SJSA1 (cell line): ENCODE data around the gene SLX4IP. TPM values are rescaled to one million over a fixed set of nuclear protein-coding genes. Genes with fewer than 3 reads are reported as not detected.
"Not testable (repeated sequence)": the region's sequence is repeated elsewhere in the genome, so short reads cannot be mapped to it uniquely, and the experiment has no call there.

Experiments
- DNase-seq, 2 experiments: peaks; one replicate each; pipeline ENCODE4 v3.0.0-alpha.2; 2015 to 2020; ENCODE audit warnings: low spot score in 2 of 2, low read depth in 1 of 2
- H3K27ac ChIP-seq: fragments of 250-450 bp; sonication (Bioruptor Pico); 2 replicates; pipeline ENCODE4 v1.5.1; 2020; ENCODE audit warnings: mild to moderate bottlenecking, moderate library complexity
- H3K27me3 ChIP-seq: fragments of 250-450 bp; sonication (Bioruptor Pico); replicated peaks from 2 replicates; pipeline ENCODE4 v1.5.1; 2020; ENCODE audit warnings: mild to moderate bottlenecking, moderate library complexity
- H3K36me3 ChIP-seq: fragments of 250-450 bp; sonication (Bioruptor Pico); 2 replicates; pipeline ENCODE4 v1.5.1; 2020; ENCODE audit warnings: mild to moderate bottlenecking
- H3K4me1 ChIP-seq: fragments of 250-450 bp; sonication (Bioruptor Pico); replicated peaks from 2 replicates; pipeline ENCODE4 v1.6.1; 2021; ENCODE audit warnings: mild to moderate bottlenecking
- H3K4me3 ChIP-seq: fragments of 250-450 bp; sonication (Bioruptor Pico); 2 replicates; pipeline ENCODE4 v1.5.1; 2020; ENCODE audit warnings: mild to moderate bottlenecking
- H3K9me3 ChIP-seq: fragments of 250-450 bp; sonication (Bioruptor Pico); replicated peaks from 2 replicates; pipeline ENCODE4 v1.5.1; 2020; ENCODE audit warnings: mild to moderate bottlenecking
- total RNA-seq: library from RNA; depleted of rRNA; stranded (reverse); fragments of >200 nt; shearing (Covaris generic); gene quantifications from 2 replicates; pipeline ENCODE4 v1.2.3, GENCODE V29; 2014

Gene SLX4IP
- total RNA-seq, 1 experiment from 2014 or later: 5.9 TPM

DNA sequence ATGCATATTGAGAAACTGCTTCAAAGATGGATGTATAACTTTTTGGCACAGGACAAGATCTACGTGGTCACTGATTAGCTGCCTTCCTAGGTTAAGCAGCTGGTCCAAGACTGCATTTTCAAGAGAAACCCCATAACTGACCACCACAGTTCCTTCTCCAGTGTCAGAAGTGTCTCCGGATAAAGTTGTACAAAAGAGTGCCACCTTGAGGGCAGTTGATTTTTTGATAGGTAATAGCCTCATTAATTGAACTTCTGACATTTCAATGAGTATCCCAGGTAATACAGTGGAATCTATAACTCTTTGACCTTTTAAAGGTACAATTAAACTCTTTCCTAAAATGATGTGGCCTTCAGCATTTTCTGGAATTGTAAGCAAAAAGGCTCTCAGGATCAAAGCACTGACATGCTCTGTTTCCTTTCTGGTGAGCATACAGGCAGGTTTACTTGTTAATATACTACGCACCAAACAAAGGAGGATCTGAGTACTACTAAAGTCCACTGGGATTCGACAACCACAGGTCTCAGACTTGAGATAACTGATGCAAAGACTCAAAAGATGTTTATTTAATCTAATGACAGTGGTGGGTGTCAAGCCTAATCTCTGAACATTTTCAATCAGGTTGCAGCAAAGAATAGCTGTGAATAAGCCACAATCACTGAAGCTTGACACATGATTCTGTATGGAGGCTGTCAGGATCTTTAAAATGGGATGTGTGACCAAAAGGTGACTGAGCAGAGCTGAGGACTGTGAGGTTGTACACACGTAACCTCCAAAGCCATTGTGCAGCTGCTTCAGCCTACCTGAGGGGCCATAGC, 22.3 kb upstream of the SLX4IP start:
- Histone ChIP-seq H3K36me3 (peaks cover 23% of the 10 kb centered on the region), H3K9me3 (no peaks in the 10 kb centered on the region), H3K27ac (no peak overlapping the region), H3K27me3 (no peaks in the 10 kb centered on the region), H3K4me1 (peaks cover 12% of the 10 kb centered on the region), H3K4me3 (no peak overlapping the region)
- DNase-seq: no peak

DNA sequence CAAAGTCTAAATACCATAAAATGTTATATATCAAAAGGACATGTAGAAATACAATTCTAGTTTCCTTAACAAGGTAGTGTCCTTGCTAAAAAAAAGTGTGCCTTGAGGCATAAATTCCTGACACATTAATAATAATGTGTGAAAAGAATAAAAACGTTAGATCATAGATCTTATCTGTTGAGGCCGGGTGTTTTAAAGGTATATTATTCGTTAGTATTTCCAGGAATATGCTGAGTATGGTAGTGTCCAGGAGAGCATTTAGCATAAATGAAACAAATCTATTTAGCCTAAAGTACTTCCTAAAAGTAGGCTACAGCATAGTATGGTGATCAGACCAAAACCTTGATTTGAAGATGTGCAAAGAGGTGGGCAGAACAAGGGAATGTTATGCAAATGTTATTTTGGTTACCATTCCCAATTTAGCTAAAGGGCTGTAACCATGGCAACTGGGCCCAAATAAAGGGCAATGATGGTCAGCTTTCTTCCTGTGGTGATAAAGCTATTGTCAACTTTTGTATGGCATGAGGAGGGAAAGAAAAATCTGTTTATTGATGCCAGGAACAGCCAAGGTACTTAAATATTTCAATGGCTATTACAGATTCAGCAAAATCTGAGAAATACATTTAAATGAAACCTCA, 20.0 kb upstream of the SLX4IP start:
- peak in 1 of 2 experiments; percentile 6 for DNase-seq
- H3K4me1 ChIP-seq: peaks cover 12% of the 10 kb centered on the region
- peaks cover 23% of the 10 kb centered on the region for H3K36me3 ChIP-seq
- H3K4me3 ChIP-seq: no peak overlapping the region
- H3K27me3 ChIP-seq: no peaks in the 10 kb centered on the region
- no peaks in the 10 kb centered on the region for H3K9me3 ChIP-seq
- no peak overlapping the region for H3K27ac ChIP-seq

DNA sequence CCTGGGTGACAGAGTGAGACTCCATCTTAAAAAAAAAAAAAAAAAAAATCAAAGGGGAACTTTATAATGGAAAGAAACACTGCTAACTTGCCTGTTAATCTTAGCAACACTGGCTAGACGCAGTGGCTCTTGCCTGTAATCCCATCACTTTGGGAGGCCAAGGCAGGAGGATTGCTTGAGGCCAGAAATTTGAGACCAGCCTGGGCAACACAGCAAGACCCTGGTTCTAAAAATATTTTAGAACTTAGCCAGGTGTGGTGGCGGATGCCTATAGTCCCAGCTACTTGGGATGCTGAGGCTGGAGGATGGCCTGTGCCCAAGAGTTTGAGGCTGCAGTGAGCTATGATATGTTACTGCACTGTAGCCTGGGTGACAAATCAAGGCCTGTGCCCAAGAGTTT, 17.9 kb upstream of the SLX4IP start:
- not testable (repeated sequence) for H3K4me3 ChIP-seq, DNase-seq, H3K27me3 ChIP-seq, H3K9me3 ChIP-seq, H3K27ac ChIP-seq
- H3K4me1 ChIP-seq: peaks cover 12% of the 10 kb centered on the region
- H3K36me3 ChIP-seq: peaks cover 23% of the 10 kb centered on the region

DNA sequence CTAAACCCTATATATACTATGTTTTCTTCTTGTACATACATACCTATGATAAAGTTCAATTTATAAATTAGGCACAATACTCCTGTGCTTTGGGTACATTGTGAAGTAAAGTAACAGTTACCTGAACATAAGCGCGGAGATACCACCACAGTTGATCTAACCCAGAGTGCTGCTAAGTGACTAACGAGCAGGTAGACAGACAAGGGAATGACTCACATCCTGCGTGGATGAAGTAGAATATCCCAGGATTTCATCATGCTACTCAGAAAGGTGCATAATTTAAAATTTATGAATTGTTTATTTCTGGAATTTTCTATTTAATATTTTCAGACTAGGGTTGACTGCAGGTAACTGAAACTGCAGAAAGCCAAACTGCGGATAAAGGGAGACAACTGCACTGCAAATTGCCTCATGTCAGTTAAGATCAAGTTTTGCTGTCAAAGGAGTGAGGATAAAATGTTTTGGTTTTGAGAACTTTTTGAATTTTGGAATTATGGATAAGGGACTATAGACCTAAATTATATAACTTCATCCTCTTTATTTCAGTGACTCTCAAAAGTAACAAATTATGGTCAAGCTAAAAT, 15.5 kb upstream of the SLX4IP start:
- peaks cover 12% of the 10 kb centered on the region for H3K4me1 ChIP-seq

DNA sequence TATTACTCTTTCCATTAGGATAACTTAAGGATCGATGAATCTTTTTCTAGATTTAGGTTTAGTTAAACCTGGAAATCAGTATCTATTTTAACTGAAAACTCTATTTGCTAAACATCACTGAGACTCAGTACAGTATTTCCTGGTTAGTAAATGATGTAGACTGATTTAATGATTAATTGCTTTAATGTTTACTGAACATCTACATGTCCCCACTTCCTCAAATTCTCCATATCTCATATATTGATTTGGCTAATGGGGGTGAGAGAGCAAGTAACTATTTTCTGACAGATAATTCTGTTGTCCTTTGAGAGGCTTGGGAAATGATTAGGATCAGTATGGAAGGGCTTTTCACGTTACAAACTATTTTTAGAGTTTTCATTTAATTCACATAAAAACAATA, 11.4 kb upstream of the SLX4IP start:
- DNase-seq: no peak
- H3K36me3 ChIP-seq: no peaks in the 10 kb centered on the region; the same call in none of the 2 replicates
- H3K27me3 ChIP-seq: no peaks in the 10 kb centered on the region
- H3K9me3 ChIP-seq: no peaks in the 10 kb centered on the region
- no peak overlapping the region for H3K4me3 ChIP-seq
- no peaks in the 10 kb centered on the region for H3K4me1 ChIP-seq
- no peak overlapping the region for H3K27ac ChIP-seq

More for the DNA sequence above, 15.5 kb upstream of the SLX4IP start:
- H3K27ac ChIP-seq: no peak overlapping the region
- H3K9me3 ChIP-seq: no peaks in the 10 kb centered on the region
- no peak for DNase-seq
- H3K4me3 ChIP-seq: no peak overlapping the region
- H3K27me3 ChIP-seq: no peaks in the 10 kb centered on the region
- peaks cover 9% of the 10 kb centered on the region for H3K36me3 ChIP-seq

DNA sequence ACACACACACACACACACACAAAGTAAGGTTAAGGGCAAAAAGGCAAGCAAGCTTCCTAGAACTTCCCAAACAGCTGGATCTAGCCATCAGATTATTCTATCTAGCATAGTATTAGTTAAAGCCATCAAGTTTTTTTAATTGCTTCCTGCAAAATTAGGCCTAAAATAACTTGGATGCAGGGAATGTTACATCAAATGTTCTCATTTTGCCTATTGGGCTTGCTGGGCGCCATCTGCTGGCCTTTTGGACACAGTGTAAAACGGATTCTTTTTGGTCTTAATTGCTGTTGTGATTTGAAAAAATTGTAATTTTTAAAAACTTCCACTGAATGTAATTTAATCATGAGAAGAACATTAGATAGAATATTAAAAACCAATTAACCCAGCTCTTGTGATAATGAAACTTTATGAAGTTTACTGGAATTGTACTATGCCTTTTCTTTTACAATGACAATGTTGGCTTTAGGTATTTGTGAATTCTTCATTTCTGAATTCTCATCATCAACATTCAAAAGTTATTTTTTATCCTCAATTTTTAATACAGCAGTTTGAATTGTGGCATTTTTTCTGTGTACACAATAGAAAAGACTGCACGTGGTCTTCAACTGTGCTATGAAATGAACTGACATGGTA, 7.9 kb upstream of the SLX4IP start:
- peak; percentile 44 to 55 for DNase-seq
- Histone ChIP-seq H3K27me3 (no peaks in the 10 kb centered on the region), H3K4me3 (no peak overlapping the region), H3K4me1 (peaks cover 17% of the 10 kb centered on the region), H3K9me3 (no peaks in the 10 kb centered on the region), H3K36me3 (no peaks in the 10 kb centered on the region; the same call in 1 of the 2 replicates), H3K27ac (no peak overlapping the region)

DNA sequence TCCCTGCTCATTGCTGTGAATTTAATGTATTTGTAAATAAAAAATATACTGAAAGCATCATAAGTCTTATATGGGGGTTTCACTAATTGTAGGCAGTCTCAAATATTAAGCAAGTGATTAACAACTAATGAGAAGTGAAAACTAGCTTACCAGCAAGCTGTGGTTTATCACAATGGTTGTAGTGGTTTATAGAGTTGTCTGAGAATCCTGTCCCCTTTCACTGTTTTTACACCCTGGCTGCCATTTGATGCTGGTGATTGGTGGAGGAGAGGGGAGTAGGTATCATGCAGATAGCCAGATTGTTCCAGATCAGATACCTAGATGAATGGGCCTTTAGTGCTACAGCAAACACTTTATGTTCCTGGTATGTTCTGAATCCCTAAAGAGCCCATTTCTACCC, 7.1 kb upstream of the SLX4IP start:
- H3K4me3 ChIP-seq: no peak overlapping the region
- peaks cover 18% of the 10 kb centered on the region for H3K4me1 ChIP-seq
- H3K27ac ChIP-seq: no peak overlapping the region
- H3K27me3 ChIP-seq: no peaks in the 10 kb centered on the region
- DNase-seq: no peak
- no peaks in the 10 kb centered on the region for H3K9me3 ChIP-seq
- H3K36me3 ChIP-seq: no peaks in the 10 kb centered on the region; the same call in 1 of the 2 replicates

DNA sequence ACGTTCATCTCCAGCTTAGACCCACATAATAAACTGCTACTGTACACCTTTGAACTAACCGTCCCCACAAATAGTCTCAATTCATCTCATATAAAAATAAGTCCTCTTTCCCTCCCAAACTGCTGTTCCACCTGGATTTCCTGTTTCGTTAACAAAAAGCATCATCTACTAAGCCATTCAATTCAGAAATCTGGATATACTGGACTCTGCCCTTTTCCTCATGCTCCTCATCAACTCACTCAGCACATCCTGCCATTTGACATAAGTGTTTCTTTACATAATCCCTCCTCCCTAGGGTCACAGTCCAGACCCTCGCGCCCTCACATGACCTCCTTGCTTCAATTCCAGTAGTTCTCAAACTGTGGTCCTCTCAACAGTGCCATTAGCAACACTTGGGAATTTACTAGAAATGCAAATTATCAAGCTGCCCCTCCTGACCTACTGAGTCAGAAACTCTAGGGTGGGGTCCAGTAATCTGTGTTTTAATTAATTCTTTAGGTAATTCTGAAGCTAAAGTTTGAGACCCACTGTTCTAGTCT, 5.6 kb upstream of the SLX4IP start:
- Histone ChIP-seq H3K27ac (peak overlapping the region; percentile 10; the same call in 1 of the 2 replicates), H3K4me1 (peaks cover 23% of the 10 kb centered on the region), H3K27me3 (no peaks in the 10 kb centered on the region), H3K36me3 (peaks cover 5% of the 10 kb centered on the region; the same call in 1 of the 2 replicates), H3K4me3 (no peak overlapping the region), H3K9me3 (no peaks in the 10 kb centered on the region)
- no peak for DNase-seq

DNA sequence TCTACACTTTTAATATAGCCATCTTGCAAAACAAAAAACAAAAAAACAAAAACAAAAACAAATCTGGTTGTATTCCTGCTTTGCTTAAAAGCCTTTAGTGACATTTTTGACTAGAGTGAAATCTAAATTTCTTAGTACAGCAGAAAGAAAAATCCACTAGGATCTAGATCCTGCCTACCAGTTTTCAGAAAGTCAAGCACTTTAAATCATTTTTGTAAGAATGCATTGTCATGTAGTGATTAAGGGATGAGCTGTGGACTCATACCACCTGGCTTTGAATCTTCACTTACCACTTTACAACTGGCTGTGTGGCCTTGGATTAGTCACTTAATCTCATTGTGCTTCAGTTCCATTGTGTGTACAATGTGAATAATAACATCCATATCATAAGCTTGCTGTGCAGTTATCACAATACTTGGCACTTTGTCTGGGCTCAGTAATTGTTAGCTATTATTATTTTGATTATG, 5.1 kb upstream of the SLX4IP start:
- Histone ChIP-seq H3K4me1 (peaks cover 23% of the 10 kb centered on the region), H3K4me3 (no peak overlapping the region), H3K27me3 (no peaks in the 10 kb centered on the region), H3K27ac (peak overlapping the region; percentile 10; the same call in 1 of the 2 replicates), H3K9me3 (no peaks in the 10 kb centered on the region), H3K36me3 (peaks cover 5% of the 10 kb centered on the region; the same call in 1 of the 2 replicates)
- DNase-seq: peak in 1 of 2 experiments; percentile 39

DNA sequence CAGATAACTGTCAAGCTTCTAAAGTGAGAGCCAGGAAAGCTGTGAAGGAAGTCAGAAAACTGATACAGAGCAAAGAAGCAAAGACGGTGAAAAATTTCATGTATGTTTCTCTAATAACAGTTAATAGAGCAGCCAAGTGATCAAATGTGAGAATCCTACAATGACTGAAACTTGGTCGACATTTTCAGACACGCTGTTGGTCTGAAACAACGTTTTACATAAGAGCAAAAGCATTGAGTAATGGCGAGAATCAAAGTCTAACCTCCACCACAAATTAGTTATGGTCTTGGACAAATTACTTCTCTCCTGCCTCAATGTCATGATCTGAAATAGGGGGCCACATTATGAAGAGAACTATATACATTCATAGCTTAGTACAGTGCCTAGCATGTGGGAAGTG, 4.4 kb upstream of the SLX4IP start:
- H3K9me3 ChIP-seq: no peaks in the 10 kb centered on the region
- no peaks in the 10 kb centered on the region for H3K27me3 ChIP-seq
- no peak overlapping the region for H3K4me3 ChIP-seq
- peaks cover 5% of the 10 kb centered on the region; the same call in 1 of the 2 replicates for H3K36me3 ChIP-seq
- H3K4me1 ChIP-seq: peaks cover 27% of the 10 kb centered on the region
- H3K27ac ChIP-seq: no peak overlapping the region
- no peak for DNase-seq

DNA sequence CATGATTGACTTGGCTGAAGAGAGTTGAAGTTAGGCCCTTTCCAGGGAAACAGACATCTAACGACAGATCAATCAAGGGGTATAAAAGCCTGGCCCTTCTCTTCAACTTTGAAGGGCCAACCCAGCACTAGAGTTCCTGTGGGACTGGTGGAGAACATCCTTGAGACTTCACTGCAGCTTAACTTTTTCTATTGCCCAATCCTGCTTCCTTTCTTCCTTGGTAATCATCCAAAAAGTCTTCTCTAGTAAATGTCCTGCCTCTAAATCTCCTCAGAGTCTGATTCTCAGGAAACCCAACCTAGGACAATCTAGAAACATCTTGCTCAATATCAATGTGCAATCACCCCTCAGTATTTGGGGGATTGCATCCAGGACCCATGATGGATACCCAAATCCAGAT, 3.0 kb upstream of the SLX4IP start:
- Histone ChIP-seq H3K4me1 (peaks cover 28% of the 10 kb centered on the region), H3K27ac (no peak overlapping the region), H3K9me3 (no peaks in the 10 kb centered on the region), H3K27me3 (no peaks in the 10 kb centered on the region), H3K36me3 (peaks cover 5% of the 10 kb centered on the region; the same call in 1 of the 2 replicates), H3K4me3 (no peak overlapping the region)
- DNase-seq: no peak

DNA sequence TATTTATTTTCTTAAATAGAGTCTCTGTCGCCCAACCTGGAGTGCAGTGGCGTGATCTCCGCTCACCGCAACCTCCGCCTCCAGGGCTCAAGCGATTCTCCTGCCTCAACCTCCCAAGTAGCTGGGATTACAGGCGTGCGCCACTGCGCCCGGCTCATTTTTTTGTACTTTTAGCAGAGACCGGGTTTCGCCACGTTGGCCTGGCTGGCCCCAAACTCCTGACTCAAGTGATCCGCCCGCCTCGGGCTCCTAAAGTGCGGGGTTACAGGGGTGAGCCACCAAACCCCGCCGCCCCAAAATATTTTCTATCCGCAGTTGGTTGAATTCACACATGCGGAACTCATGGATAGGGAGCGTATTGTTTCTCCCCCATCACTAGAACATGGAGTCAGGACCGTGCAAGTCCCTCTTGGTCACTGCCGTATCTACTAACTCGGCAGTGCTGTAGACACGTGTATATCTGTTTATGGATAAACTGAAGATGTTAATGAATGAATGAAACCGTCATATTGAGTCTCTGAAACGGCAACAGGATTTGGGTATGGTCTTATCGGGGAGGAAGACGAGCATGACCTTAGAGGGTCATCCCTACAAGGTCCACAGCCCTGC, 2.0 kb upstream of the SLX4IP start:
- DNase-seq: no peak
- peak overlapping the region; percentile 69 for H3K4me3 ChIP-seq
- H3K27ac ChIP-seq: no peak overlapping the region
- H3K9me3 ChIP-seq: no peaks in the 10 kb centered on the region
- no peaks in the 10 kb centered on the region for H3K27me3 ChIP-seq
- H3K4me1 ChIP-seq: peaks cover 28% of the 10 kb centered on the region
- H3K36me3 ChIP-seq: peaks cover 5% of the 10 kb centered on the region; the same call in 1 of the 2 replicates
